Fibroblast of lung (primary cell): Measurements from ENCODE around the gene RABIF. TPM values are rescaled to one million over a fixed set of nuclear protein-coding genes. Genes with fewer than 3 reads are reported as not detected.

Experiments used
- DNase-seq, 2 donors: peaks; one replicate each; pipeline versions ENCODE4 v3.0.0 to v3.0.0-alpha.2; 2010; ENCODE audit warnings: low read depth in 2 of 2
- H2AFZ ChIP-seq: 2 replicates; pipeline ENCODE4 v1.5.1; 2012; ENCODE audit warnings: low read length, control low read depth, inconsistent platforms
- H3K27ac ChIP-seq: 2 replicates; pipeline ENCODE4 v1.5.1; 2011; ENCODE audit warnings: low read length, control low read depth; ENCODE audit not compliant: insufficient read depth
- H3K27me3 ChIP-seq: 2 replicates; pipeline ENCODE4 v1.5.1; 2011; ENCODE audit warnings: mild to moderate bottlenecking, low read length; ENCODE audit not compliant: control insufficient read depth, insufficient read depth
- H3K36me3 ChIP-seq: 2 replicates; pipeline ENCODE4 v1.5.1; 2011; ENCODE audit warnings: low read length; ENCODE audit not compliant: control insufficient read depth, insufficient read depth
- H3K4me1 ChIP-seq: 2 replicates; pipeline ENCODE4 v1.5.1; 2011; ENCODE audit warnings: low read length; ENCODE audit not compliant: control insufficient read depth, insufficient read depth; ENCODE audit errors: extremely low read depth
- H3K4me2 ChIP-seq: 2 replicates; pipeline ENCODE4 v1.5.1; 2011; ENCODE audit warnings: low read length, control low read depth; ENCODE audit not compliant: insufficient read depth; ENCODE audit errors: extremely low read depth
- H3K4me3 ChIP-seq, 4 experiments: fragments of 200-600 bp in 1 of 4; sonication (generic) in 1 of 4; replicated peaks in 1 of 4; 2 replicates each; pipeline ENCODE4 v1.5.1; 2011 to 2016; ENCODE audit warnings: low read length in 4 of 4, low read depth in 3 of 4, mild to moderate bottlenecking in 3 of 4, control low read depth in 2 of 4, inconsistent platforms in 1 of 4, mixed read lengths in 1 of 4; ENCODE audit not compliant: insufficient read depth in 1 of 4; ENCODE audit errors: control extremely low read depth in 1 of 4
- H3K79me2 ChIP-seq: 2 replicates; pipeline ENCODE4 v1.5.1; 2012; ENCODE audit warnings: mild to moderate bottlenecking, low read length, inconsistent platforms; ENCODE audit not compliant: control insufficient read depth, insufficient read depth
- H3K9ac ChIP-seq: 2 replicates; pipeline ENCODE4 v1.5.1; 2011; ENCODE audit warnings: mild to moderate bottlenecking, low read length, control low read depth; ENCODE audit not compliant: insufficient read depth
- H3K9me3 ChIP-seq: 2 replicates; pipeline ENCODE4 v1.5.1; 2012; ENCODE audit warnings: low read depth, low read length; ENCODE audit not compliant: control insufficient read depth, insufficient read depth
- H4K20me1 ChIP-seq: 2 replicates; pipeline ENCODE4 v1.5.1; 2011; ENCODE audit warnings: low read length; ENCODE audit not compliant: control insufficient read depth, insufficient read depth; ENCODE audit errors: extremely low read depth
- CTCF ChIP-seq, 2 donors: IDR thresholded peaks in 1 of 2; conservative IDR thresholded peaks in 1 of 2; 1 replicate in 1 of 2; 2 replicates in 1 of 2; pipeline ENCODE4 v1.5.1; 2011 to 2012; ENCODE audit warnings: low read length in 2 of 2, control low read depth in 1 of 2, inconsistent platforms in 1 of 2, low read depth in 1 of 2, mild to moderate bottlenecking in 1 of 2
- EZH2 ChIP-seq: IDR thresholded peaks from 2 replicates; pipeline ENCODE4 v1.5.1; 2012; ENCODE audit warnings: low read length, control low read depth, mild to moderate bottlenecking; ENCODE audit errors: missing control alignments
- polyA plus RNA-seq, 2 donors: library from polyadenylated mRNA; depleted of rRNA in 1 of 2; stranded (reverse) in 1 of 2; unstranded in 1 of 2; fragments of >200 nt; gene quantifications; 2 replicates each; pipeline ENCODE4 v1.2.1, GENCODE V29; 2011 to 2012; ENCODE audit warnings: missing spikeins in 1 of 2
- total RNA-seq: library from RNA; depleted of rRNA; stranded (reverse); fragments of >200 nt; gene quantifications from 2 replicates; pipeline ENCODE4 v1.2.1, GENCODE V29; 2014

The RABIF gene
- total and polyA plus RNA-seq, 2 donors (not counting 1 experiment from before 2014, with no cell fraction given): 5.9 to 14.6 TPM

- no peak for TF ChIP-seq EZH2
- TF ChIP-seq CTCF (conservative IDR thresholded peaks at IDR 0.05 in 1 of 2, IDR thresholded peaks at IDR 0.05 in 1 of 2; ENCODE audit: low read depth in 1 of 2, low read length in 2 of 2): no peak
- DNase-seq: no peak
- no peaks in the 10 kb centered on the region for H3K27me3 ChIP-seq
Observed at GRCh38 chr1:202935844-202936243, 46.9 kb upstream of the RABIF start.

GRCh38 chr1:202934755-202935154 is 45.8 kb upstream of the RABIF start:
- Histone ChIP-seq H3K4me3 (no peak overlapping the region), H2AFZ (no peak overlapping the region), H3K27me3 (no peaks in the 10 kb centered on the region), H3K79me2 (no peaks in the 10 kb centered on the region), H4K20me1 (no peaks in the 10 kb centered on the region), H3K4me1 (no peaks in the 10 kb centered on the region), H3K4me2 (no peak overlapping the region), H3K9me3 (no peaks in the 10 kb centered on the region), H3K27ac (no peak overlapping the region), H3K9ac (no peak overlapping the region), H3K36me3 (no peaks in the 10 kb centered on the region)
- TF ChIP-seq EZH2: no peak
- no peak for TF ChIP-seq CTCF (conservative IDR thresholded peaks at IDR 0.05 in 1 of 2, IDR thresholded peaks at IDR 0.05 in 1 of 2; ENCODE audit: low read depth in 1 of 2, low read length in 2 of 2)
- DNase-seq: no peak

More at GRCh38 chr1:202935844-202936243, 46.9 kb upstream of the RABIF start:
- H3K4me2 ChIP-seq: no peak overlapping the region
- no peaks in the 10 kb centered on the region for H3K4me1 ChIP-seq
- H3K27ac ChIP-seq: no peak overlapping the region
- H3K9me3 ChIP-seq: no peaks in the 10 kb centered on the region
- H3K36me3 ChIP-seq: no peaks in the 10 kb centered on the region
- H4K20me1 ChIP-seq: no peaks in the 10 kb centered on the region
- H2AFZ ChIP-seq: no peak overlapping the region
- no peak overlapping the region for H3K4me3 ChIP-seq
- no peak overlapping the region for H3K9ac ChIP-seq
- H3K79me2 ChIP-seq: no peaks in the 10 kb centered on the region

GRCh38 chr1:202932476-202932875 is 43.5 kb upstream of the RABIF start:
- H3K27ac ChIP-seq: no peak overlapping the region
- no peak for DNase-seq
- no peak overlapping the region for H3K4me3 ChIP-seq
- no peaks in the 10 kb centered on the region for H3K36me3 ChIP-seq
- no peaks in the 10 kb centered on the region for H3K9me3 ChIP-seq
- TF ChIP-seq EZH2: no peak
- no peak for TF ChIP-seq CTCF (conservative IDR thresholded peaks at IDR 0.05 in 1 of 2, IDR thresholded peaks at IDR 0.05 in 1 of 2; ENCODE audit: low read depth in 1 of 2, low read length in 2 of 2)
- H3K79me2 ChIP-seq: no peaks in the 10 kb centered on the region
- H4K20me1 ChIP-seq: no peaks in the 10 kb centered on the region
- no peak overlapping the region for H3K4me2 ChIP-seq
- H3K27me3 ChIP-seq: no peaks in the 10 kb centered on the region
- H3K4me1 ChIP-seq: no peaks in the 10 kb centered on the region
- no peak overlapping the region for H3K9ac ChIP-seq
- H2AFZ ChIP-seq: no peak overlapping the region
